Lung (tissue), 12 donors: ENCODE measurements around the gene SCRN2. TPM values are rescaled to one million over a fixed set of nuclear protein-coding genes. Genes with fewer than 3 reads are reported as not detected.

Experiments
- ATAC-seq: fragments of 200-7000 bp; cut with Tn5 transposase; one replicate; pipeline ENCODE4 v1.9.1; 2020; ENCODE audit warnings: moderate number of reproducible peaks; ENCODE audit not compliant: insufficient read depth, low FRiP score
- DNase-seq, 3 donors: peaks; one replicate each; pipeline ENCODE4 v3.0.0-alpha.2; 2013 to 2017
- H3K27ac ChIP-seq, 2 donors: one replicate each; pipeline ENCODE4 v1.5.1; 2013; ENCODE audit warnings: mild to moderate bottlenecking in 2 of 2, moderate library complexity in 2 of 2, control low read depth in 1 of 2, inconsistent platforms in 1 of 2, low read depth in 1 of 2, low read length in 1 of 2
- H3K27me3 ChIP-seq, 3 donors: one replicate each; pipeline ENCODE4 v1.5.1; 2013; ENCODE audit warnings: low read length in 2 of 3; ENCODE audit not compliant: control insufficient read depth in 3 of 3, insufficient read depth in 3 of 3
- H3K36me3 ChIP-seq, 4 donors: one replicate each; pipeline ENCODE4 v1.5.1; 2013; ENCODE audit warnings: low read length in 4 of 4, mild to moderate bottlenecking in 1 of 4, moderate library complexity in 1 of 4; ENCODE audit not compliant: control insufficient read depth in 4 of 4, insufficient read depth in 4 of 4
- H3K4me1 ChIP-seq, 5 donors: one replicate each; pipeline ENCODE4 v1.5.1; 2013; ENCODE audit warnings: low read length in 5 of 5, mild to moderate bottlenecking in 2 of 5, moderate library complexity in 1 of 5; ENCODE audit not compliant: control insufficient read depth in 5 of 5, insufficient read depth in 5 of 5
- H3K4me3 ChIP-seq: one replicate; pipeline ENCODE4 v1.5.1; 2013; ENCODE audit warnings: mild to moderate bottlenecking, control low read depth, moderate library complexity
- H3K9ac ChIP-seq, 2 donors: one replicate each; pipeline ENCODE4 v1.5.1; 2013; ENCODE audit warnings: low read length in 2 of 2, control low read depth in 1 of 2; ENCODE audit not compliant: insufficient read depth in 1 of 2
- H3K9me3 ChIP-seq, 4 donors: one replicate each; pipeline ENCODE4 v1.5.1; 2013; ENCODE audit warnings: low read length in 3 of 4, mild to moderate bottlenecking in 1 of 4, moderate library complexity in 1 of 4; ENCODE audit not compliant: control insufficient read depth in 4 of 4, insufficient read depth in 3 of 4
- WGBS, 2 donors: extraction: QIAGEN DNeasy Blood & Tissue Kit; methylation state at CpG; one replicate each; pipeline ENCODE4 v1.1.7; 2013; 5-methylcytosine and 5-hydroxymethylcytosine counted together
- polyA plus RNA-seq, 2 donors: library from polyadenylated mRNA; stranded (reverse); fragments of 200-250 nt; gene quantifications; one replicate each; pipeline ENCODE4 v1.2.1, GENCODE V29; 2013
- total RNA-seq, 2 donors: library from RNA; depleted of rRNA in 1 of 2; stranded (reverse); fragments of >200 nt in 1 of 2; gene quantifications; one replicate each; pipeline ENCODE4 v1.2.1, GENCODE V29; 2014 to 2021
- TF ChIP-seq, protein P1 (sequence below): IDR thresholded peaks from 2 replicates; pipeline ENCODE4 v1.5.1; 2012; ENCODE audit warnings: mild to moderate bottlenecking; ENCODE audit errors: control extremely low read depth, extremely low read depth
- donor health status: control.
- donor health status: control.
- donor health status: Bipolar disorder and iron deficiency.
- donor health status: healthy.
- donor health status: DM: yes; HTN: yes; CAD: no.

SCRN2 gene
- total and polyA plus RNA-seq, 4 donors: 22.8 to 61.7 (median 32.2) TPM

DNA sequence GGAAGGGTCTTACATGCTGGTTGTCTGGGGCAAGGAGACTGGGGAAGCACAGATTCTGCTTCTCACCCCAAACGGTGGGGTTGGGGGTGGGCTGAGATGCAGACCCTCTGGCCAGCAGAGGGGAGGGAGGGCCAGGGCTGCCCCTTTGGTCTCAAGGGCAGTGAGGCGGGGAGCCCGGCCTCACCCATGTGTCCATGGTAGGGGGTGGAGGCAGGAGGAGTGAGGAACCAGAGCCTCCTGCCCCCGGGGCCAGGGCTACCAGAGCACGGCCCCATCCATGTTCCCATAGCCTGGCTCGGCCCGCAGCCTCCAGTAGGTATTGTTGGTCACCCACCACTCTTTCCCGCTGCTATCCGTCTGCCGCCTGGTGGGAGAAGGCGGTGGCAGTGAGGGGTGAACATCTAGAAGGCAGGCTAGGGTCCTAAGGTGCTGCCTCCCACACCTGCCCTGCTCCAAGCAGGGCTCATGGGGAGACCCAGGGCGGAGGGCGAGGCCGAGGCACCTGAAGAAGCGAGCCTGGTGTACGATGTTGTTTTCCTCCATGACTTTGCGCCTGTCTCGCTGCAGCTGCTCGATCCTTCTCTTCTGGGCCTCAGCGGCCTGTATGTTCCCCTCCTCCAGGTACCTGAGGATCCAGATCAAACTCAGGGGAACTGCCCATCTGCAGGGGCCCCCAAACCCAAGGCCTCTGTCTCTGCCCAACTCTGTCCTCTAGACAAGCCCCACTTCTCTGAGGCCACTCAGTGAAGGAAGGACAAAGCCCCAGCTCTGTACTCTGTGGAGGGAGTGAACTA, 32.8 kb downstream of the SCRN2 start:
- TF ChIP-seq, protein P1, sequence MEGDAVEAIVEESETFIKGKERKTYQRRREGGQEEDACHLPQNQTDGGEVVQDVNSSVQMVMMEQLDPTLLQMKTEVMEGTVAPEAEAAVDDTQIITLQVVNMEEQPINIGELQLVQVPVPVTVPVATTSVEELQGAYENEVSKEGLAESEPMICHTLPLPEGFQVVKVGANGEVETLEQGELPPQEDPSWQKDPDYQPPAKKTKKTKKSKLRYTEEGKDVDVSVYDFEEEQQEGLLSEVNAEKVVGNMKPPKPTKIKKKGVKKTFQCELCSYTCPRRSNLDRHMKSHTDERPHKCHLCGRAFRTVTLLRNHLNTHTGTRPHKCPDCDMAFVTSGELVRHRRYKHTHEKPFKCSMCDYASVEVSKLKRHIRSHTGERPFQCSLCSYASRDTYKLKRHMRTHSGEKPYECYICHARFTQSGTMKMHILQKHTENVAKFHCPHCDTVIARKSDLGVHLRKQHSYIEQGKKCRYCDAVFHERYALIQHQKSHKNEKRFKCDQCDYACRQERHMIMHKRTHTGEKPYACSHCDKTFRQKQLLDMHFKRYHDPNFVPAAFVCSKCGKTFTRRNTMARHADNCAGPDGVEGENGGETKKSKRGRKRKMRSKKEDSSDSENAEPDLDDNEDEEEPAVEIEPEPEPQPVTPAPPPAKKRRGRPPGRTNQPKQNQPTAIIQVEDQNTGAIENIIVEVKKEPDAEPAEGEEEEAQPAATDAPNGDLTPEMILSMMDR: no peak
- no peaks in the 10 kb centered on the region for H3K27me3 ChIP-seq
- 90% methylated on average over 18 to 20 of the region's 20 CpGs for WGBS, 2 donors
- peaks cover 0 to 9% (median 3%) of the 10 kb centered on the region in 5 donors for H3K4me1 ChIP-seq
- peaks cover 3 to 44% (median 14%) of the 10 kb centered on the region in 4 donors for H3K36me3 ChIP-seq
- no peak overlapping the region for H3K4me3 ChIP-seq
- DNase-seq (no peak), ATAC-seq (no peak)
- H3K9me3 ChIP-seq: no peaks in the 10 kb centered on the region
- H3K9ac ChIP-seq: no peak overlapping the region
- H3K27ac ChIP-seq: no peak overlapping the region

DNA sequence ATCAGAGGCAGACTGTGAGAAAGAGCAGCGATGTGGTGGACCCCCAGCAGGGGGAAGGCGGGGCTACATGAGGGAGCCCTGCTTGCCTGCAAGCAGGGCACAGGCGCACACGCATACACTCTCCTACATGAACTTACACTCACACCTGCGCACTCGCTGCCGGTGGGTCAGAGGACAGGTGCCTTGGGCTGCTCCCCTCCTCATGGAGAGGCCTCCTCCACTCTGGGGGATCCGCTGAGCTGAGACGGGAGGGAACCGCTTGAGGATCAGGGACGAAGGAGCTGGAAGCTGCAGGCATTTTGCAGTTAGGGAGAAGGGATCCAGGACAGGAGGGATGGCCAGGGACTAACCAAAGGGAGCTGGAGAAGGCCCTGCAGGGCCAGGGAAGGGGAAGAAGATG, 33.7 kb downstream of the SCRN2 start:
- H3K27ac ChIP-seq: no peak overlapping the region
- no peak overlapping the region for H3K4me3 ChIP-seq
- no peak overlapping the region for H3K9ac ChIP-seq
- H3K36me3 ChIP-seq: peaks cover 3 to 36% (median 10%) of the 10 kb centered on the region in 4 donors
- H3K9me3 ChIP-seq: no peaks in the 10 kb centered on the region
- WGBS, 2 donors: 86 to 97% methylated on average over 10 to 11 of the region's 11 CpGs
- H3K27me3 ChIP-seq: no peaks in the 10 kb centered on the region
- ATAC-seq (no peak), DNase-seq (no peak)
- H3K4me1 ChIP-seq: peaks cover 0 to 9% (median 3%) of the 10 kb centered on the region in 5 donors
- TF ChIP-seq, protein P1: no peak

DNA sequence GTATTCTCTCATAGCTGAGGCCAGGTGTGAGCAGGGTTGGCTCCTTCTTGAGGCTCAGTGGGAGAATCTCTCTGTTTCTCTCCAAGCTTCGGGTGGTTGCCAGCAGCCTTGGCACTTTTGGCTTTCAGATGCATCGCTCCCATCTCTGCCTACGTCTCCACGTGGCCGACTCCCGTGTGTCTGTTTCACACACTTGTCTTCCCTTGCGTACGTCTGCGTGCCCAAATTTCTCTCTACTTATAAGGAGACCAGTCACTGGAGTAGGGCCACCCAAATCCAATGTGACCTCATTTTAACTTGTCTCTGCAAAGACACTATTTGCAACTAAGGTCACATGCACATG, 34.2 kb downstream of the SCRN2 start:
- H3K4me3 ChIP-seq: no peak overlapping the region
- H3K4me1 ChIP-seq: peaks cover 0 to 9% (median 3%) of the 10 kb centered on the region in 5 donors
- no peak overlapping the region for H3K9ac ChIP-seq
- no peak for ATAC-seq
- no peaks in the 10 kb centered on the region for H3K9me3 ChIP-seq
- TF ChIP-seq, protein P1: no peak
- no peak for DNase-seq
- H3K36me3 ChIP-seq: peaks cover 3 to 31% (median 10%) of the 10 kb centered on the region in 4 donors
- WGBS, 2 donors: 91 to 95% methylated on average over 9 of the region's 9 CpGs
- H3K27me3 ChIP-seq: no peaks in the 10 kb centered on the region
- no peak overlapping the region for H3K27ac ChIP-seq
